NK-92 treated with Interleukin-12 subunit alpha and Interleukin-12 subunit beta, amount 100 ng/mL, for 24 hours (cell line): ENCODE data around the gene MYBPC1.
"Not testable (repeated sequence)": the region's sequence is repeated elsewhere in the genome, so short reads cannot be mapped to it uniquely, and the experiment has no call there.

Experiments used
- DNase-seq: peaks from one replicate; lab custom pipeline; 2025; lab: John Stamatoyannopoulos, UW

The MYBPC1 gene

DNA sequence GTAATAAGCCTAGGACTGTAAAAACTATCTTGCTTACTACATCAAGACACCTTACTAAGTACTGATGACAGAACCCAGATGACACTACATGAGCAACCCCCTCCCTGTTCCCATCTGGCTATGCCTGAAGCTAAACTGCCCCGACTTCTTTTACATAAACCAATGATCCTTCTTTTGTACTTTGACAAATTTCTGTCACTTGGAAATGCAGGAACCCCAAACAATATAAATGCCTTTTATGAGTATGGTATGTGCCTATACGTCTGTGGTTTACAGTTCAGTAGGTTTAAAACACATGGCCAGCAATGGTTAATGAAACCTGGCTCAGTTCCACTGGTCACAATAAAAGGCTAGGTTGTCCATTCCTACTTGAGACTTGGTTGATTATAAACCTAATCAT is 138.4 kb downstream of the MYBPC1 start:
- no peak for DNase-seq

- DNase-seq = not testable (repeated sequence)
Observed at GRCh38 chr12:101734482-101734881, 139.7 kb downstream of the MYBPC1 start.
